B cell (primary cell): ENCODE measurements around the gene ZSCAN20. TPM values are rescaled to one million over a fixed set of nuclear protein-coding genes. Genes with fewer than 3 reads are reported as not detected.
A peak's percentile ranks its signal among the peaks of the same experiment; 100 is the strongest.

Source experiments
- ATAC-seq: fragments of 200-7000 bp; cut with Tn5 transposase; one replicate; pipeline ENCODE4 v1.10.0; 2021; ENCODE audit warnings: low read depth, mild to moderate bottlenecking, moderate number of reproducible peaks, moderate library complexity
- CTCF ChIA-PET: fragments of 350-600 bp; sonication (Branson Sonifier 250); formaldehyde crosslinking; loops from one replicate; lab custom pipeline; 2021; ENCODE audit warnings: antibody characterized with exemption, inconsistent platforms; lab: Charles Lee
- POLR2A ChIA-PET: fragments of 350-600 bp; sonication (Branson Sonifier 250); formaldehyde crosslinking; loops from one replicate; lab custom pipeline; 2021; ENCODE audit warnings: antibody characterized with exemption; lab: Charles Lee
- DNase-seq: peaks from one replicate; pipeline ENCODE4 v3.0.0; 2013
- H2AFZ ChIP-seq: 2 replicates; pipeline ENCODE4 v1.6.1; 2012; ENCODE audit warnings: mild to moderate bottlenecking, low read depth, low read length; ENCODE audit not compliant: insufficient read depth, poor library complexity, severe bottlenecking
- H3K27ac ChIP-seq, 2 donors: 1 replicate in 1 of 2; 2 replicates in 1 of 2; pipeline ENCODE4 v1.5.1; 2012 to 2013; ENCODE audit warnings: low read length in 2 of 2, mild to moderate bottlenecking in 2 of 2, moderate library complexity in 1 of 2
- H3K27me3 ChIP-seq, 4 experiments: fragments of 200-600 bp in 1 of 4; sonication (generic) in 1 of 4; replicated peaks in 1 of 4; 1 replicate in 2 of 4; 2 replicates in 2 of 4; pipeline versions ENCODE4 v1.6.1 to v1.7.0; 2013 to 2016; ENCODE audit warnings: low read length in 3 of 4, mild to moderate bottlenecking in 2 of 4, mixed read lengths in 1 of 4, moderate library complexity in 1 of 4; ENCODE audit not compliant: insufficient read depth in 4 of 4, control insufficient read depth in 3 of 4; ENCODE audit errors: control extremely low read depth in 1 of 4
- H3K36me3 ChIP-seq, 2 experiments: replicated peaks in 1 of 2; 1 replicate in 1 of 2; 2 replicates in 1 of 2; pipeline versions ENCODE4 v1.6.1 to v1.7.1; 2013; ENCODE audit warnings: low read length in 1 of 2; ENCODE audit not compliant: insufficient read depth in 2 of 2, control insufficient read depth in 1 of 2; ENCODE audit errors: control extremely low read depth in 1 of 2, extremely low read depth in 1 of 2
- H3K4me1 ChIP-seq, 2 donors: fragments of 200-600 bp in 1 of 2; sonication (generic) in 1 of 2; 1 replicate in 1 of 2; 2 replicates in 1 of 2; pipeline versions ENCODE4 v1.5.1 to v1.6.1; 2013 to 2017; ENCODE audit warnings: low read length in 2 of 2; ENCODE audit not compliant: control insufficient read depth in 2 of 2, insufficient read depth in 2 of 2
- H3K4me2 ChIP-seq: replicated peaks from 2 replicates; pipeline ENCODE3; 2012; ENCODE audit warnings: mild to moderate bottlenecking, low read depth, low read length; ENCODE audit not compliant: poor library complexity, severe bottlenecking
- H3K4me3 ChIP-seq, 5 experiments: fragments of 200-600 bp in 1 of 5; sonication (generic) in 1 of 5; 1 replicate in 3 of 5; 2 replicates in 2 of 5; pipeline versions ENCODE4 v1.5.1 to v1.7.0; 2011 to 2016; ENCODE audit warnings: low read length in 4 of 5, mild to moderate bottlenecking in 4 of 5, low read depth in 2 of 5, control low read depth in 1 of 5, moderate library complexity in 1 of 5; ENCODE audit not compliant: insufficient read depth in 1 of 5; ENCODE audit errors: control extremely low read depth in 1 of 5, extremely low read depth in 1 of 5
- H3K79me2 ChIP-seq: fragments of 200-600 bp; sonication (generic); one replicate; pipeline ENCODE4 v1.6.0; 2016; ENCODE audit warnings: low read length; ENCODE audit not compliant: control insufficient read depth, insufficient read depth
- H3K9ac ChIP-seq: fragments of 200-600 bp; sonication (generic); 2 replicates; pipeline ENCODE4 v1.6.1; 2017; ENCODE audit warnings: mild to moderate bottlenecking, low read length, moderate library complexity
- H3K9me3 ChIP-seq, 3 donors: one replicate each; pipeline versions ENCODE4 v1.6.1 to v1.7.1; 2013; ENCODE audit warnings: low read length in 2 of 3; ENCODE audit not compliant: control insufficient read depth in 2 of 3, insufficient read depth in 1 of 3; ENCODE audit errors: control extremely low read depth in 1 of 3
- H4K20me1 ChIP-seq: 2 replicates; pipeline ENCODE4 v1.6.0; 2012; ENCODE audit warnings: mild to moderate bottlenecking, low read length; ENCODE audit not compliant: insufficient read depth, control insufficient read depth, poor library complexity, severe bottlenecking
- H3K27ac Mint-ChIP-seq: one replicate; pipeline ENCODE4 v1.8.0; 2021; ENCODE audit warnings: mixed read lengths
- H3K27me3 Mint-ChIP-seq: one replicate; pipeline ENCODE4 v1.8.0; 2021; ENCODE audit warnings: mixed read lengths
- H3K4me1 Mint-ChIP-seq: one replicate; pipeline ENCODE4 v1.8.0; 2021; ENCODE audit warnings: mixed read lengths
- H3K4me3 Mint-ChIP-seq: one replicate; pipeline ENCODE4 v1.8.0; 2021; ENCODE audit warnings: mixed read lengths
- H3K9me3 Mint-ChIP-seq: one replicate; pipeline ENCODE4 v1.8.0; 2022; ENCODE audit warnings: mixed read lengths; ENCODE audit not compliant: insufficient read depth
- EZH2 ChIP-seq: IDR thresholded peaks from 2 replicates; pipeline ENCODE4 v1.6.1; 2012; ENCODE audit warnings: borderline replicate concordance, low read depth, mild to moderate bottlenecking, moderate library complexity, low read length; ENCODE audit not compliant: insufficient read depth, poor library complexity, severe bottlenecking
- WGBS: methylation state at CpG from one replicate; pipeline ENCODE4 v1.1.5; 2013; ENCODE audit warnings: missing lambda C conversion rate; ENCODE audit not compliant: insufficient coverage; 5-methylcytosine and 5-hydroxymethylcytosine counted together
- intact Hi-C: fragments of 100-400 bp; cut with micrococcal nuclease; formaldehyde crosslinking; loops from one replicate; pipeline ENCODE4 v1.10.0; 2022
- polyA plus RNA-seq: library from polyadenylated mRNA; depleted of rRNA; stranded (reverse); fragments of >200 nt; gene quantifications from 2 replicates; pipeline ENCODE4 v1.2.3, GENCODE V29; 2012
- total RNA-seq, 2 donors: library from RNA; stranded (reverse); fragments of 120-200 nt in 1 of 2; gene quantifications; 1 replicate in 1 of 2; 2 replicates in 1 of 2; pipeline versions ENCODE4 v1.2.3 to v1.2.4, GENCODE V29; 2013 to 2022
- TF ChIP-seq, protein P1 (sequence below): fragments of 200-600 bp; IDR thresholded peaks from one replicate; pipeline ENCODE4 v1.8.0; 2022; ENCODE audit warnings: antibody characterized with exemption, mild to moderate bottlenecking

The ZSCAN20 gene
- total and polyA plus RNA-seq, 2 donors (not counting 1 experiment from before 2014, with no cell fraction given) = 0.18 to 3.7 TPM

DNA sequence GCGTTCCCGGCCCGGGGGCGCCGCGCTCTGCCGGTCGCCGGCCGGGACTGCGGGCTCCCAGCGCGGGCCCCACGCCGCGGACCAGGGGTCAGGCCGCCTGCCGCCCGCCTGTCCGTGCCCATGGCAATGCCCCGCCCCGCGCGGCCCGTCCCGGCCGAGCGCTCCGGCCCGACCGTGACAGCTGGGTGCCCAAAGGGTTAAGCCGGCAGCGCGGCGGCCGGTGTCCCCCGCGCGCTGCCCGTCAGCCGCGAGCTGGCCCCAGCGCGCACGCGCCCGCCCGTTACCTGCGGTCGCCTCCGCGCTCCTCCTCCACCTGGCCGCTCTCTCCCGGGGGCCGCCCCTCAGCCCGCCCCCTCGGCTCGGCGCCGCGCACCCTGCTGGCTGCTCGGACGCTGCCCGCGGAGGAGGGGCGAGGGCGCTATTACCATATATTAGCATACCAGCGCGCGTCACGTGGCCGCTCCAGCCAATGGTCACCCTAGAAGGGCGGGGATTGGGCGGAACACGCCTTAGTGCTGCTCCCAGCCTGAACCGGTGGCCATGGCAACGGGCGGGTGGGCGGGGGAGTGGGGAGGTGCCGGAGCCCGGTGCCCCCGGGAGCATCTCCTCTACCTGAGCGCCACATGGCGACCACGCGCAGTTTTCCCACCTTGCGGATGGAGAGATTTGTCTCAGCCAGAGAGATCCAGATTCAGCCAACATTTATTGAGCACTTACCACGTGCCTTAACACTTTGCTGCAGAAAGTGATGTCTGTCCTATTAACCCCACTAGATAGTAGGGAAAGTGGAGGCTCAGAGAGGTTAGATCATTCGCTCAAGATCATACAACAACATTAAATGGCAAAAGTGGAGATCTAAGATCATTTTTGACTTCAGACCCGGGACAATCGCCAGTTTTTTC is 41.5 kb upstream of the ZSCAN20 start, which contains the start of gene PHC2:
TSS of gene PHC2 (minus strand) at position 404 of the 902 bp plus-strand sequence. CDS start 55,556 bp downstream, outside the sequence.
- ChIA-PET CTCF (interaction anchor here (1.0 kb wide), 1 partner anchor 41 kb away, joined by 8 read pairs; the partner anchor contains the start of gene ZSCAN20), POLR2A (interaction anchor here (0.9 kb wide), 1 partner anchor 41 kb away, joined by 3 read pairs; no protein-coding TSS in a partner anchor)
- Histone ChIP-seq H3K4me2 (peak within 1 kb of the TSS; percentile 90), H4K20me1 (no peaks in the 10 kb centered on the region), H3K36me3 (no peaks in the 10 kb centered on the region), H3K4me1 (peaks cover 11 to 12% of the 10 kb centered on the region in 2 donors), H2AFZ (peak within 1 kb of the TSS; percentile 85), H3K27ac (no peak within 1 kb of the TSS), H3K9me3 (peaks cover 0 to 1% (median 0%) of the 10 kb centered on the region in 3 donors), H3K79me2 (no peaks in the 10 kb centered on the region), H3K4me3 (peak within 1 kb of the TSS in 3 of 5 experiments; percentile 43 to 61 (median 54)), H3K9ac (peak within 1 kb of the TSS; percentile 62), H3K27me3 (peaks cover 2 to 23% (median 12%) of the 10 kb centered on the region in 4 experiments)
- peak; percentile 94 for DNase-seq
- TF ChIP-seq, protein P1, sequence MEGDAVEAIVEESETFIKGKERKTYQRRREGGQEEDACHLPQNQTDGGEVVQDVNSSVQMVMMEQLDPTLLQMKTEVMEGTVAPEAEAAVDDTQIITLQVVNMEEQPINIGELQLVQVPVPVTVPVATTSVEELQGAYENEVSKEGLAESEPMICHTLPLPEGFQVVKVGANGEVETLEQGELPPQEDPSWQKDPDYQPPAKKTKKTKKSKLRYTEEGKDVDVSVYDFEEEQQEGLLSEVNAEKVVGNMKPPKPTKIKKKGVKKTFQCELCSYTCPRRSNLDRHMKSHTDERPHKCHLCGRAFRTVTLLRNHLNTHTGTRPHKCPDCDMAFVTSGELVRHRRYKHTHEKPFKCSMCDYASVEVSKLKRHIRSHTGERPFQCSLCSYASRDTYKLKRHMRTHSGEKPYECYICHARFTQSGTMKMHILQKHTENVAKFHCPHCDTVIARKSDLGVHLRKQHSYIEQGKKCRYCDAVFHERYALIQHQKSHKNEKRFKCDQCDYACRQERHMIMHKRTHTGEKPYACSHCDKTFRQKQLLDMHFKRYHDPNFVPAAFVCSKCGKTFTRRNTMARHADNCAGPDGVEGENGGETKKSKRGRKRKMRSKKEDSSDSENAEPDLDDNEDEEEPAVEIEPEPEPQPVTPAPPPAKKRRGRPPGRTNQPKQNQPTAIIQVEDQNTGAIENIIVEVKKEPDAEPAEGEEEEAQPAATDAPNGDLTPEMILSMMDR = peak; percentile 19
- no peak for TF ChIP-seq EZH2
- Mint-ChIP-seq H3K4me1 (peaks cover 5% of the 10 kb centered on the region), H3K27me3 (peaks cover 23% of the 10 kb centered on the region), H3K27ac (peak within 1 kb of the TSS; percentile 48), H3K9me3 (no peaks in the 10 kb centered on the region), H3K4me3 (peak within 1 kb of the TSS; percentile 83)
- WGBS = under 1% methylated on average over 77 of the region's 91 CpGs
- intact Hi-C loops = loop anchor here (1.0 kb wide), 2 partner anchors 41 to 81 kb away; partner anchors contain the start of gene ZSCAN20
- peak; percentile 98 for ATAC-seq
